HepG2 (cell line): ENCODE data around the gene DDX11. TPM values are rescaled to one million over a fixed set of nuclear protein-coding genes. Genes with fewer than 3 reads are reported as not detected.
A peak's percentile ranks its signal among the peaks of the same experiment; 100 is the strongest.
"Not testable (repeated sequence)": the region's sequence is repeated elsewhere in the genome, so short reads cannot be mapped to it uniquely, and the experiment has no call there.

Experiments used
- ATAC-seq: fragments of 200-7000 bp; cut with Tn5 transposase; 3 replicates; pipeline ENCODE4 v1.9.1; 2020; ENCODE audit warnings: mild to moderate bottlenecking, moderate library complexity
- BruUV-seq: library from RNA; stranded (reverse); fragments of 400-500 nt; replicated peaks from 2 replicates; lab custom pipeline; 2021; lab: Mats Ljungman, UMichigan
- CTCF ChIA-PET: fragments of 300-600 bp; formaldehyde crosslinking; extraction: SDS; loops from one replicate; lab custom pipeline; 2021; ENCODE audit warnings: low total read pairs, inconsistent platforms, low intra/inter-chr PET ratio; lab: Yijun Ruan, JAX
- POLR2A ChIA-PET: fragments of 350-600 bp; sonication (Branson Sonifier 250); formaldehyde crosslinking; loops from one replicate; lab custom pipeline; 2020; ENCODE audit warnings: antibody characterized with exemption, inconsistent platforms; lab: Yijun Ruan, JAX
- DNase-seq: peaks from one replicate; pipeline ENCODE4 v3.0.0-alpha.2; 2015; ENCODE audit warnings: low spot score
- FAIRE-seq: peaks from 3 replicates; lab custom pipeline; 2011; peaks lifted over from hg19 to GRCh38; lab: Jason Lieb, UNC
- H2AFZ ChIP-seq: one replicate; pipeline ENCODE4 v1.6.1; 2011; ENCODE audit warnings: low read length, inconsistent platforms
- H3K27ac ChIP-seq: fragments of 300-600 bp; 3 replicates; pipeline ENCODE4 v1.8.0; 2011; ENCODE audit warnings: mixed run types, mild to moderate bottlenecking, mixed read lengths, low read length, inconsistent platforms; ENCODE audit not compliant: insufficient read depth; ENCODE audit errors: extremely low read length
- H3K27me3 ChIP-seq, 2 experiments: fragments of 200-600 bp in 1 of 2; 2 replicates in 1 of 2; 3 replicates in 1 of 2; pipeline versions ENCODE4 v1.6.0 to v1.8.0; 2011; ENCODE audit warnings: low read length in 2 of 2, mild to moderate bottlenecking in 2 of 2, moderate library complexity in 2 of 2, inconsistent platforms in 1 of 2; ENCODE audit not compliant: insufficient read depth in 2 of 2, control insufficient read depth in 1 of 2
- H3K36me3 ChIP-seq, 2 experiments: fragments of 200-600 bp in 1 of 2; replicated peaks in 1 of 2; 2 replicates in 1 of 2; 3 replicates in 1 of 2; pipeline versions ENCODE4 v1.5.1 to v1.8.0; 2011; ENCODE audit warnings: low read length in 2 of 2, inconsistent platforms in 1 of 2; ENCODE audit not compliant: insufficient read depth in 2 of 2, control insufficient read depth in 1 of 2
- H3K4me1 ChIP-seq: 2 replicates; pipeline ENCODE4 v1.5.1; 2012; ENCODE audit warnings: low read length, inconsistent platforms; ENCODE audit not compliant: insufficient read depth
- H3K4me2 ChIP-seq: 2 replicates; pipeline ENCODE4 v1.6.0; 2011; ENCODE audit warnings: low read depth, low read length, inconsistent platforms
- H3K4me3 ChIP-seq, 3 experiments: fragments of 200-600 bp in 1 of 3; sonication (generic), shearing (Covaris generic) in 1 of 3; replicated peaks in 1 of 3; 2 replicates each; pipeline ENCODE4 v1.5.1; 2011 to 2016; ENCODE audit warnings: low read length in 3 of 3, inconsistent platforms in 2 of 3, low read depth in 2 of 3, mild to moderate bottlenecking in 2 of 3, control low read depth in 1 of 3, mixed read lengths in 1 of 3; ENCODE audit not compliant: insufficient read depth in 1 of 3
- H3K79me2 ChIP-seq: one replicate; pipeline ENCODE4 v1.6.1; 2011; ENCODE audit warnings: low read length, inconsistent platforms; ENCODE audit not compliant: insufficient read depth
- H3K9ac ChIP-seq: 2 replicates; pipeline ENCODE4 v1.6.0; 2011; ENCODE audit warnings: mild to moderate bottlenecking, low read depth, low read length, inconsistent platforms; ENCODE audit not compliant: insufficient read depth
- H3K9me3 ChIP-seq: 2 replicates; pipeline ENCODE4 v1.5.1; 2012; ENCODE audit warnings: mild to moderate bottlenecking, low read length
- H4K20me1 ChIP-seq: 2 replicates; pipeline ENCODE4 v1.6.0; 2011; ENCODE audit warnings: inconsistent platforms, mild to moderate bottlenecking, low read length, moderate library complexity; ENCODE audit not compliant: insufficient read depth
- HNF4A ChIP-seq: sonication (generic); formaldehyde crosslinking; IDR thresholded peaks from 2 replicates; pipeline ENCODE4 v1.4.0; 2020; ENCODE audit warnings: missing genetic modification reagents
- PATZ1 ChIP-seq: sonication (generic); formaldehyde crosslinking; IDR thresholded peaks from 2 replicates; pipeline ENCODE4 v1.4.0; 2020; ENCODE audit warnings: missing genetic modification reagents
- PAXIP1 ChIP-seq: sonication (generic); formaldehyde crosslinking; conservative IDR thresholded peaks from 2 replicates; pipeline ENCODE4 v1.4.0; 2020; ENCODE audit warnings: mild to moderate bottlenecking, missing genetic modification reagents, moderate library complexity
- PBX2 ChIP-seq: IDR thresholded peaks from 2 replicates; pipeline ENCODE4 v1.6.1; 2016; ENCODE audit warnings: control low read depth
- SP5 ChIP-seq: IDR thresholded peaks from 2 replicates; pipeline ENCODE4 v1.6.1; 2016; ENCODE audit warnings: low read depth, borderline replicate concordance
- WGBS: methylation state at CpG from one replicate; pipeline ENCODE4 v1.1.6; 2017; ENCODE audit warnings: low lambda C conversion rate; 5-methylcytosine and 5-hydroxymethylcytosine counted together
- in situ Hi-C: cut with HindIII; loops from 2 replicates; pipeline ENCODE4 v1.10.0; 2017; ENCODE audit warnings: low pct_unique_long_range_greater_than_20kb; ENCODE audit not compliant: extremely low pct_ligation_motif_present
- intact Hi-C: fragments of 100-400 bp; cut with micrococcal nuclease; formaldehyde crosslinking; loops from one replicate; pipeline ENCODE4 v1.10.0; 2022; ENCODE audit not compliant: unreplicated experiment
- polyA plus RNA-seq, 8 experiments: library from polyadenylated mRNA; depleted of rRNA in 3 of 8; stranded (reverse) in 7 of 8; unstranded in 1 of 8; fragments of >200 nt; fragmentation: Illumina TruSeq in 4 of 8; extraction: Trizol in 4 of 8; gene quantifications; 2 replicates each; pipeline versions ENCODE4 v1.2.1 to v1.2.3, GENCODE V29; 2011 to 2016; ENCODE audit warnings: low read depth in 4 of 8, missing spikeins in 1 of 8, mixed read lengths in 1 of 8; ENCODE audit not compliant: insufficient read depth in 1 of 8
- total RNA-seq, 5 experiments: library from RNA; depleted of rRNA; stranded (reverse); fragments of >200 nt; fragmentation: Illumina TruSeq; extraction: Trizol; gene quantifications; 2 replicates each; pipeline ENCODE4 v1.2.3, GENCODE V29; 2016; ENCODE audit warnings: low read depth in 1 of 5

The DDX11 gene
- total and polyA plus RNA-seq, 2 of the 13 experiments (the other 11 are each of a cell fraction or from before 2014, with no cell fraction given) = 23.9 to 40.8 TPM

- intact Hi-C loops, H3K9ac ChIP-seq, CTCF ChIA-PET, H3K36me3 ChIP-seq, POLR2A ChIA-PET, H3K27ac ChIP-seq, H4K20me1 ChIP-seq, H3K79me2 ChIP-seq, H3K27me3 ChIP-seq, H3K9me3 ChIP-seq, FAIRE-seq, H2AFZ ChIP-seq, BruUV-seq: not testable (repeated sequence)
- Histone ChIP-seq H3K4me3 (peak overlapping the region in 1 of 3 experiments; percentile 28; a peak in 1 of 6 replicates), H3K4me1 (peaks cover 18% of the 10 kb centered on the region), H3K4me2 (peak overlapping the region; percentile 42; the same call in 1 of the 2 replicates)
- 4% methylated on average over 6 of the region's 6 CpGs for WGBS
- TF ChIP-seq HNF4A (CRISPR knock-in tag) = peak; percentile 42; the same call in 1 of the 2 replicates
- TF ChIP-seq PBX2 (CRISPR knock-in tag) = peak; percentile 61
- TF ChIP-seq PAXIP1 = 0 out of 2 replicates have a peak, but pooled peaks have one; percentile 15
- TF ChIP-seq SP5 (CRISPR knock-in tag) = peak; percentile 49; the same call in 1 of the 2 replicates
- TF ChIP-seq PATZ1 (CRISPR knock-in tag) = peak; percentile 34; the same call in 1 of the 2 replicates
- in situ Hi-C loops = loop anchor here (10.0 kb wide), 1 partner anchor 125 kb away; no protein-coding TSS in a partner anchor
- ATAC-seq = peak; percentile 88
- DNase-seq = peak; percentile 27
Measured at GRCh38 chr12:31109773-31110172, 36.1 kb downstream of the DDX11 start.

- DNase-seq, H3K9ac ChIP-seq, H3K79me2 ChIP-seq, H3K27me3 ChIP-seq, BruUV-seq, H4K20me1 ChIP-seq, H3K9me3 ChIP-seq, H3K27ac ChIP-seq, H3K36me3 ChIP-seq, H2AFZ ChIP-seq, intact Hi-C loops, POLR2A ChIA-PET, CTCF ChIA-PET, FAIRE-seq: not testable (repeated sequence)
- Histone ChIP-seq H3K4me3 (peak overlapping the region in 1 of 3 experiments; percentile 28; a peak in 1 of 6 replicates), H3K4me2 (peak overlapping the region; percentile 42; the same call in 1 of the 2 replicates), H3K4me1 (peaks cover 18% of the 10 kb centered on the region)
- in situ Hi-C loops = loop anchor here (10.0 kb wide), 1 partner anchor 125 kb away; no protein-coding TSS in a partner anchor
- ATAC-seq = peak; percentile 61
- WGBS = 38% methylated on average over 2 of the region's 5 CpGs
Measured at GRCh38 chr12:31110263-31110662, 36.6 kb downstream of the DDX11 start.
